Prostate gland (tissue), 2 donors: ENCODE data around the gene GH2.

ENCODE experiments used
- POLR2A ChIP-seq: fragments of 450-650 bp; IDR thresholded peaks from one replicate; pipeline ENCODE4 v1.6.1; 2016; ENCODE audit warnings: antibody characterized with exemption, mild to moderate bottlenecking
- POLR2AphosphoS5 ChIP-seq: sonication (generic); formaldehyde crosslinking; IDR thresholded peaks from one replicate; pipeline ENCODE4 v1.6.1; 2017; ENCODE audit warnings: antibody characterized with exemption
- TF ChIP-seq, protein P1 (sequence below), 4 experiments: fragments of 200-600 bp in 2 of 4; fragments of 450-650 bp in 2 of 4; sonication (generic) in 2 of 4; IDR thresholded peaks; 1 replicate in 3 of 4; 2 replicates in 1 of 4; pipeline ENCODE4 v1.5.1; 2016 to 2019; ENCODE audit warnings: antibody characterized with exemption in 4 of 4, mild to moderate bottlenecking in 2 of 4, moderate library complexity in 2 of 4

DNA sequence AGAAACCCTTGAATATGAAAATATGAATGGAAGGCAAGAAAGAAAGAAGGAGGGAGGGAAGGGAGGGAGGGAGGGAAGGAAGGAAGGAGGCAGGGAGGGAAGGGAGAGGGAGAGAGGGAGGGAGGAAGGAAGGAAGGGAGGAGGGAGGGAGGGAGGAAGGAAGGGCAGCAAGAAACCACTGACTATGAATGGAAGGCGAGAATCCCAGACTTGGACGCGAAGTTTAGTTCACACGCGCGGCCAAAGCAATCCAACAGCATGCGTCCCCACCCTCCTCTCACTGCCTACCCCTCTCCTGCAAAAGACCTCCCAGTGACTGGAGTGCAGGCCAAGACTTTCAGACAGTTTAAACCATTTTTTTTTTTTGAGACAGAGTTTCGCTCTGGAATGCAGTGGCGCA is 31.3 kb downstream of the GH2 start:
- TF ChIP-seq POLR2A (no peak), POLR2AphosphoS5 (no peak)
- TF ChIP-seq, protein P1, sequence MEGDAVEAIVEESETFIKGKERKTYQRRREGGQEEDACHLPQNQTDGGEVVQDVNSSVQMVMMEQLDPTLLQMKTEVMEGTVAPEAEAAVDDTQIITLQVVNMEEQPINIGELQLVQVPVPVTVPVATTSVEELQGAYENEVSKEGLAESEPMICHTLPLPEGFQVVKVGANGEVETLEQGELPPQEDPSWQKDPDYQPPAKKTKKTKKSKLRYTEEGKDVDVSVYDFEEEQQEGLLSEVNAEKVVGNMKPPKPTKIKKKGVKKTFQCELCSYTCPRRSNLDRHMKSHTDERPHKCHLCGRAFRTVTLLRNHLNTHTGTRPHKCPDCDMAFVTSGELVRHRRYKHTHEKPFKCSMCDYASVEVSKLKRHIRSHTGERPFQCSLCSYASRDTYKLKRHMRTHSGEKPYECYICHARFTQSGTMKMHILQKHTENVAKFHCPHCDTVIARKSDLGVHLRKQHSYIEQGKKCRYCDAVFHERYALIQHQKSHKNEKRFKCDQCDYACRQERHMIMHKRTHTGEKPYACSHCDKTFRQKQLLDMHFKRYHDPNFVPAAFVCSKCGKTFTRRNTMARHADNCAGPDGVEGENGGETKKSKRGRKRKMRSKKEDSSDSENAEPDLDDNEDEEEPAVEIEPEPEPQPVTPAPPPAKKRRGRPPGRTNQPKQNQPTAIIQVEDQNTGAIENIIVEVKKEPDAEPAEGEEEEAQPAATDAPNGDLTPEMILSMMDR (IDR thresholded peaks at IDR 0.05), result no peak
